GM19452 (cell line): ENCODE results near the gene CDK5.
"Not testable (repeated sequence)": the region's sequence is repeated elsewhere in the genome, so short reads cannot be mapped to it uniquely, and the experiment has no call there.

Source experiments
- ATAC-seq: cut with Tn5 transposase; IDR thresholded peaks from one replicate; pipeline ENCODE4 v1.9.1; 2021; ENCODE audit not compliant: unreplicated experiment

Gene CDK5

DNA sequence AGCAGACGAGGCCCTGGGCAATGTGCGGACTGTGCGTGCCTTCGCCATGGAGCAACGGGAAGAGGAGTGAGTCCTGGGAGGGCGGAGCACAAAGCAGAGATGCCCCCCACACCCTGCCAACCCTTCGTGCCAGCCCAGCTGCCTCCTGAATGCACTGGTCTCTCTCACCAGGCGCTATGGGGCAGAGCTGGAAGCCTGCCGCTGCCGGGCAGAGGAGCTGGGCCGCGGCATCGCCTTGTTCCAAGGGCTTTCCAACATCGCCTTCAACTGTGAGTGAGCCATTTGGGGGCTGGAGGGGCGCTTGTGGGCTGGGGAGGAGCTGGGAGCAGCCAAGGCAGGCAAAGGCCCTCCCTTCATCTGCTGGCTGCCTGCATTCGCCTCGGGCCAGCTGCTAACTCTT lies 21.8 kb downstream of the CDK5 start:
- ATAC-seq: no peak

DNA sequence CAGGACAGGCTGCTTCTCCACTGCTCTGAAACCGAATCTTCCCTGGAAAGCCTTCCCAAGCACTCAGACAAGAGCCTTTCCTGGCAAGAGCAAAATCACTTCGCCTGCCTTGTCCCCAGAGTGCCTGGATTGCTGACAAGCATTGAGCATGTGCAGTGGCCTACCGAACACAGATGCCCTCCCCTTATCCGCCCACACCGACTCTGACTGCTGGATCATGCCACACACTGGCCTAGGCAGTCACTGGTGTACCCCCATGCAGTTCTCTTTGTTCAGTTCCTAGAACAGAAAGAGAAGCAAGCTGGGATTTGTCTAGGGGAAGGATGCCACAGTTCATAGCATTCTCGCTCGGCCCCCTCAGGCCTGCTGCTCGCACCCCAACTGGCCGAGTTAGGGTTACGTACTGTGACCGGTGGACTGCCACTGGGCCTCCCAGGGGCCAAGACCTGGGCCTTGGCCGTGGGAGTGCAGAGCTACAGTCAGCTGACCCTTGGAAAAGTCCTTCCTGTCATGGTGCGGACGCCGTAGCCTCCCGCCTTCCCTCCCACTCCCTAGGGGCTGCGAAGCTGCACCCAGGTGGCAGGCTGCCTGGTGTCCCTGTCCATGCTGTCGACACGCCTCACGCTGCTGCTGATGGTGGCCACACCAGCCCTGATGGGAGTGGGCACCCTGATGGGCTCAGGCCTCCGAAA lies 22.5 kb downstream of the CDK5 start:
- no peak for ATAC-seq

DNA sequence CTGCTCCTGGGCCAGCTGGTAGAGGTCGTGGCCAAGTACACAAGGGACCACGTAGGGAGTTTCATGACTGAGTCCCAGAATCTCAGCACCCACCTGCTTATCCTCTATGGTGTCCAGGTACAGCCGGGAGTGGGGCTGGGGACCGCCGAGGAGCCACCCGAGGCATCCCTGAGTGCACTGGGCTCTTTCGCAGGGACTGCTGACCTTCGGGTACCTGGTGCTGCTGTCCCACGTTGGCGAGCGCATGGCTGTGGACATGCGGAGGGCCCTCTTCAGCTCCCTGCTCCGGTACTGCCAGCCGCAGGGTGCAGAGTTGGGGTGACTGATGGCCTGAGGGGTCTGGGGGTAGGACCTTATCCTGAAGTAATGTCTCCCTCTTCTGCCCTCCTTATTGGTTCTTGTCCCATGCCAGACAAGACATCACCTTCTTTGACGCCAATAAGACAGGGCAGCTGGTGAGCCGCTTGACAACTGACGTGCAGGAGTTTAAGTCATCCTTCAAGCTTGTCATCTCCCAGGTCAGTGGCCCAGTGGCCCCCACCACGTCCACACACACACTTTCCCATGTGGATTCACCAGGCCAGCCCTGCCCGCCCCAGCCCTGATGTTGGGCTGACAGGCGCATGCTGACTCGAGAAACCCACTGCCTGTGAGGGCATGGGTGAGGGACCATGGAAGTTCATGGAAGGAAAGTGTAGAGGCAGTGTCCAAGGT lies 23.2 kb downstream of the CDK5 start:
- ATAC-seq: no peak

DNA sequence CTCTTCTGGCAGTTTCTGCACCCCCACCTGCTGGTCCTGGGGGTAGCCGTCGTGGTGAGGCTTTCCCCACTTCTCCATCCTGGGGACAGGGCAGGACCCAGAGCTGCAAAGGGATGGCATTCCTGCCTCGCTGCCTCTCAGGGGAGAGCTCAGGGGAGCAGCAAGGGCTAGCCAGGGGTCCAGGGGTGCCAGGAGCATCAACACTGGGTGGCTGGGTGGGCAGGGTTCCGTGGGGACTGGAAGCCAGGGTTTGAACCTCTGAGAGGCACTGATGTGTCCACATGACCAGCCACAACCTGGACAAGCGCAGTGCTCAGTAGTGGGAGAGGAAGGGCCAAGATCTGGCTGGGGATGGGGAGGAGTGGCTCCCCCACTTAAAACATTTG lies 23.8 kb downstream of the CDK5 start:
- no peak for ATAC-seq

DNA sequence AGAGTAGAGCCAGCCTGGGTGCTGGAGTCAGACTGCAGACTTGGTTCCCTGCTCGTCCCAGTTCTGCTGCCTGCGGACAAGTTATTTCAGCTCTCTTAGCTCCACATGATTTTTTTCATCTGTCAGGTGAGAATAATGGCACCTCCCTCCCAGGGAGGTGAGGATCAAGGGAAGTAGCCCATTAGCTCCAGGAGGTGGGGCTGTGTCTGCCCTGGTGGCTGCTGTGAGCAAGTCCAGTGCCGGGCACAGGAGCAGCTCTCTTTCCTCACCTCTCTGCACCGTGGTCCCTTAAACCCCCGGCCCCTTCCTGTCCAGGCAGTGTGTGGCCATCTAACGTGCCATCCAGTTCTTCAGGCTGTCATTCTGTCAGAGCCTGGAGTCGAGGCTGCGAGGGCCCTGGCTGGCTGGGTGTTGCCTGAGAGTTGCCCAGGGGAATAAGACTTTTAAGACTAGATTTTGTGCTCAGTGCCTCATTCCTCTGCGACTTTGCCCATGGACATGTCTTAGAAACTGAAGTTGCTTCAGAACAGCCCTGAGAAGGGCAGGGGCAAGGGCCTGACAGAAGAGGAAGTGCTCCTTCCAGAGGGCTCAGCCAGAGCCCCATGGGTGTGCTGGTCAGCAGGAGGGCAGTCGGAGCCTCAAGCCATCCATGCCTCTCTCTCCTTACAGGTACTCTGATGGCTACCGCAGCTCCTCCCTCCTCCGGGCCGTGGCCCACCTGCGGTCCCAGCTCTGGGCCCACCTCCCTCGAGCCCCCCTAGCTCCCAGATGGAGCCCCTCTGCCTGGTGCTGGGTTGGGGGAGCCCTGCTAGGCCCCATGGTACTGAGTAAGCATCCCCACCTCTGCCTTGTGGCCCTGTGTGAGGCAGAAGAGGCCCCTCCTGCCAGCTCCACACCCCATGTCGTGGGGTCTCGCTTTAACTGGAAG lies 24.5 kb downstream of the CDK5 start:
- ATAC-seq: no peak

DNA sequence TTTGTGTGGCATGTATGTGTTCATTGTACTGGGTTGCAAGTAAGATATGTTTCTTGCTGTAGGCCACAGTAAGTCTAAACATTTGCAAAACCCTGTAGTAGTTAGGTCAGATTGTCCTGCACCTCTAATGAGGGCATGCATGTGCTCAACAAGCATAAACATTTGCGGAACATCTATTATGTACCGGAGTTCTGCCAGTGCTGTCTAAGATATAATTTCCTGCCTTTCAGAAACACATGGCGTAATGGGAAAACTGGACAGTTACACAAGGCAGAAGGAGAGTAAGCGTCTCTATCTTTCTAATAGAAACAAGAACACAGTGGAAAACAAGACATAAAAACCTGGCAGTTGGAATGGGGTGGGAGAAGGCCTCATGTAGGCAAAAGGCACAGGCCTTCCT lies 26.7 kb downstream of the CDK5 start:
- ATAC-seq: no peak

DNA sequence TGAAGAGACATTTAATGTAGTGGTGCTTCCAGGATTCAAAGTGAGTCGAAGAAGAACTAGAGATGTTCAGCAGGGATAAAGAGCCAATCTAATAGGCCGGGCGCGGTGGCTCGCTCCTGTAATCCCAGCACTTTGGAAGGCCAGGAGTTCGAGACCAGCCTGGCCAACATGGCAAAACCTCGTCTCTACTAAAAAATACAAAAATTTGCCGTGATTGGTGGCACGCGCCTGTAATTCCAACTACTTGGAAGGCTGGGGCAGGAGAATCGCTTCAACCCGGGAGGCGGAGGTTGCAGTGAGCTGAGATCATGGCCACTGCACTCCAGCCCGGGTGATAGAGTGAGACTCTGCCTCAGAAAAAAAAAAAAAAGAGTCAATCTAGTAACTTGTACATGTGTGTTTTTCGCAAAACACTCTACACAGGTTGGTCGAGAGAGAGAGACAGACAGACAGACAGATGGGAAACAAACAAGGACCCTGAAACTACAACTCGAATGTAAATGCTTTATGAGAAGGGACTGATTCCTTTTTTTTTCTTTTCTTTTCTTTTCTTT lies 28.7 kb downstream of the CDK5 start:
- ATAC-seq: no peak

DNA sequence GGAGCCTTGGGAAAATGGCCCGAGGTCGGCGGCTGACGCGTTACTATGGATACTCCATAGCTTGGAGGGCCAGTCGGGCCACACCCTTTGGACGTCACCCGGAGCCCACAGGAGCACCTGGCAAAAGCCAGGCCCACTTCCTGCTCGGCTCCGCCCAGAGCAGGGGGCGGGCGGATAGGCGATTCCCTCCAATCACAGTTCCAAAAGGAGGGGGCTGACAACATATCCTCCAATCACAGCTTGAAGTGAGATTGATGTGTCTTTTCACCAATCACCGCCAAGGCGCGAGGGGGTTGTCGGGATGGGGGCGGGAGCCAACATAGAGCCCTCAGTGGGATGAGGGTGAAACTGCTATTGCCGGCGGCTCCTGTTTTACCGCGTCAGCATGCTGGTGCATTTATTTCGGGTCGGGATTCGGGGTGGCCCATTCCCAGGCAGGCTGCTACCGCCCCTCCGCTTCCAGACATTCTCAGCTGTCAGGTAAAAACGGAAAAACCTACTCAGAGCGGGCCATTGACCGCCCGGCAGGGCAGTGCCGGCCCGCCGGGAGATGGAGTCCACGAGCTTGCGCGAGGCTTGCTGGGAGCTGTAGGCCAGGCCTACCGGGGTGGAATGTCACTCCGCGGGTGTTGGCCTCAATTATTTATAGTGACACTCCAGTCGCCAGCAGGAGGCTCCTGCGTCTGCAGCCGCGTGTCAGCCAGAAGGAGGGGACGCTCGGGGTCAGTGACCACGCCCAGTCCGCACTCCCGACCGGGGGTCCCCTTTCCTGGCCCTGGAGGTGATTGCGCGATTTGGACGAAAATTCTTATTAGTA lies 29.4 kb downstream of the CDK5 start, which contains the start of gene ABCB8:
ABCB8 (plus strand) TSS at position 320 of the 817 bp plus-strand sequence; CDS start at position 386, 66 bp downstream.
- peak; percentile 95 for ATAC-seq

DNA sequence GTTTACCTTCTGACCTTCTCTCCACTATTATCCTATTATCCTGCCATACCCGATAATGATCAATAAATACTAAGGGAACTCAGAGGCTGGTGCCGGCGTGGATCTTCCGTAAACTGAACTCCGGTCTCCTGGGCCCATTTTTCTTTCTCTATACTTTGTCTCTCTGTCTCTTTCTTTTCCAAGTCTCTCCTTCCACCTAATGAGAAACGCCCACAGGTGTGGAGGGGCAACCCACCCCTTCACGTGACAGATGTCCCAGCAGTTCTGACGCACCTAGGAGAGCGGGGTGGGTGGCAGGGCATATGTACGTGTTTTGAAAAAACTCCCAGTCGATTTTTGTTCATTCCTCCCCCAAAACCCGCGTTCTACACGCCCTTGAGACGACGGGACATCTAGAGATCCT lies 30.0 kb downstream of the CDK5 start:
- not testable (repeated sequence) for ATAC-seq

DNA sequence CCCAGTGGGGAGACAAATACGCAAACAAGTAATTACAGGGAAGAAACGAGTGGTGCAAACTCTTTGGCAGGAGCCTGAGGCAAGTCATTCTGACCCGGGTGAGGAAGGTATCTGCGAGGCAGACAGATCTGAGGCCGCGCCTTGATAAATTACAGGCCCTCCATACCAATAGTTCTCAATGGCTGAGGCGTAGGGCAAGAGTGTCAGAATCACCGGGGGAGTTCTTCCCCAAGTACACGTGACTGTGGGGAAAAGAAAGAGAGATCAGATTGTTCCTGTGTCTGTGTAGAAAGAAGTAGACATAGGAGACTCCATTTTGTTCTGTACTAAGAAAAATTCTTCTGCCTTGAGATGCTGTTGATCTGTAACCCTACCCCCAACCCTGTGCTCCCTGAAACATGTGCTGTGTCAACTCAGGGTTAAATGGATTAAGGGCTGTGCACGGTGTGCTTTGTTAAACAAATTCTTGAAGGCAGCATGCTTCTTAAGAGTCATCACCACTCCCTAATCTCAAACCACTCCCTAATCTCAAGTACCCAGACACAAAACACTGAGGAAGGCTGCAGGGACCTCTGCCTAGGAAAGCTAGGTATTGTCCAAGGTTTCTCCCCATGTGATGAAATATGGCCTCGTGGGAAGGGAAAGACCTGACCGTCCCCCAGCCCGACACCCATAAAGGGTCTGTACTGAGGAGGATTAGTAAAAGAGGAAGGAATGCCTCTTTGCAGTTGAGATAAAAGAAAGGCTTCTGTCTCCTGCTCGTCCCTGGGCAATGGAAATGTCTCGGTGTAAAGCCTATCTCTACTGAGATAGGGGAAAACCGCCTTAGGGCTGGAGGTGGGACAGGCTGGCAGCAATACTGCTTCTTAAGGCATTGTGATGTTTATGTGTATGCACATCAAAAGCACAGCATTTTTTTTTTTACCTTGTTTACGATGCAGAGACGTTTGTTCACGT lies 30.6 kb downstream of the CDK5 start:
- ATAC-seq: not testable (repeated sequence)

DNA sequence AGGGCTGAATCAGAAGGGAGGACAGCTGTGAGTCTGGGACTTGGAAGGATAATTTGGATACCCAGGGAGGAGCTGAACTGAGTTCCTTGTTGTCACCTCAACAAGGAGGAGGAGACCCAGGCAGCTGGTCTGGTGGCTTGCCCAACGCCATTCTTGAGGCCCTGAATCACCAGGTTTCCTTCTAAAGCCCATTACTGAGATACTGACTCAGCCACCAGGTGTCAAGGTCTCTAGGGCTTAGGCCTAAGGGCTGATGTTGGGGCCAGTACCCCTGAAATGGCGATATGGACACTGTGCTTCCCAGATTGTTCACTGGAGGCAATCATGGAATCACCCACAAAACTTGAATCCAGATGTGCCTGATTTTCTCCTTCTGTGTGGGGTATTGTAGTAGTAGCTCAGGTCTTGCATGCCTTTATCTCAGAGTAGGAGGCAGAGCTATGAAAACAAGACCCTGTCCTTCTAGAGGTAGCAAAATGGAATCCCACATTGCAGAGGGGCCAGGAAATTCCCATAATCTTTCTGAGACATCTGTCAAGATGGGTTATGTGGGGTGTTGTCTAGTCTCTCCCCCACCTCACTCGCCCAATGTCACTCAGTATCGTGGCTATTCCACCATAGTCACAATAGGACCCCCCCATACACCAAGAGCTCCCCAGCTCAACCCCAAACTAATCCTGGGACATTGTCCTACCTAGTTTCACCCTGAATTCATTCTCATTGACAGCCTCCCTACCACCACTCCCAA lies 31.6 kb downstream of the CDK5 start:
- ATAC-seq: no peak

DNA sequence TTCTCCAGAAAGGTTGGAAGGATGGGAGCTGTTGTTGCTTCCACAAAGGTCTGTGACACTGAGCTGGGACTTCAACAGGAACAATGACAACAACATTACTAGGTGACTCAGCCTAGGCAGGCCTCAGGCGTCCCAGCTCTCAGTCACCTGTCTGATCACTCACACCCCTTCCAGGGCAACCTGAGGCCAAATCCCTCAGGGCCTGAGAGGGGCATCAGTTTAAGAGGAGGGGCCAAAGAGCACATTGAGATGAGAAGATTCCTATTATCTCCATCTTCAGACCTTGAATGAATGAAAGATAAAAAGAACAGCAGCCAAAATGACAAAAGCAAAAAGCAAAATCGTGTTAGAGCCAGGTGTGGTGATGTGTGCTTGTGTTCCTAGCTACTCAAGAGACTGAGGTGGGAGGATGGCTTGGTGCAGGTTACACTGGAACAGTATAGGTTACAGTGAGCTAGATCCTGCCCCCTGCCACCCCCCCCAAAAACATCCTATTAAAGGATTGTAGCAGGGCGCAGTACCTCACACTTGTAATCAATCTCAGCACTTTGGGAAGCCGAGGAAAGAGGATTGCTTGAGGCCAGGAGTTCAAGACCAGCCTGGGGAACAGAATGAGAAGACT lies 33.2 kb downstream of the CDK5 start, which contains the start of gene ATG9B:
ATG9B (minus strand) TSS at position 60 of the 622 bp plus-strand sequence. CDS start 71 bp downstream, outside the sequence.
- no peak for ATAC-seq

DNA sequence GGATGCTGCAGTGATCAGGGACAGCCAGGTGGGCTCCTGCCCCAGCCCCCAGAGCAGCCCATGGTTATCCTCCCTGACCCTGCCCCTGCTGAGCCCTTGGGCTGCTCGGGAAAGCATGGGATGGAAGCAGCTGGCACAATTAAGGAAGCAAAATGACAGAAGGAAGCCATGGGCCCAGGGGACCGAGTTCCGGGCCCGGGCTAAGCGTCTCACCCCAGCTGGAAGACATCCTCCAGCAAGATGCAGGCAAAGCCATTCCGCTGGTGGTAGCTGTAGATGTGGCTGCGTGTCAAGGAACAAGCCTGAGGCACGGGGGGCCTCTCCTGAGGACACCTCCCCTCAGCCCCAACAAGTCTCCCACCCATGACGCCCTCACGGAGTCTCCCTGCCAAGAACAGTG lies 34.5 kb downstream of the CDK5 start:
- no peak for ATAC-seq

DNA sequence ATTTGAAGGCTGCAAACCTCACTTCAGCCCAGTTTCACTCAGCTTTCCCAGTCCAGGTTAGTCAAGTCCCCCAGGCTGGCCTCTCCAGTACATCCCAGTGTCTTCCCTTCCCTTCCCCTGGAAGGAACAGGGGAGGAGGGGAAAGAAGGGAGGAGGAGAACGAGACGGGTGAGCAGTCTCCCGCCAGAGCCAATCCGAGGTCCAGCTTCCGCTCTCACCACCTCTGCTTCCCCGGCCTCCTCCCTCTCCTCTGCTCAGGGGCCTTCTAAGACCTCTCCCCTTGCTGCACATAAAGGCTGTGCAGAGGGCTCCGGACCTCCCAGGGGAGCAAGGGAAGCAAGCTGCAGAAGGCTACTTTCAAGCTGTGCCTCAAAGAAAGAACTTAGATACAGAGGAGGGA lies 37.5 kb downstream of the CDK5 start:
- no peak for ATAC-seq

DNA sequence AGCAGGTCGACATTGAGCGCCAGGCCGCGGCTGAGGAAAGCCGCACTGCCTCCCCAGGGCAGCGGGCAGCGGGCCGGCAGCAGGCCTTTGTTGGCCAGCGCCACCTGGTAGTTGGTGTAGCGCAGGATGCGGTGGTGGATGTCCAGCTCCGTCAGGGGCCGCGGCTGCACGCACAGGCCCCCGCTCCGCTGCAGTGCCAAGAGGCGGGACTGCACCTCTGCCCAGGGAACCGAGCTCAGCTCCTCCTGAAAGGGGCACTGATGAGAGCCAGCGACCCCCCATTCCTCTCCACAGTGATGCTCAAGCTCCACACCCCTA lies 38.6 kb downstream of the CDK5 start:
- no peak for ATAC-seq

DNA sequence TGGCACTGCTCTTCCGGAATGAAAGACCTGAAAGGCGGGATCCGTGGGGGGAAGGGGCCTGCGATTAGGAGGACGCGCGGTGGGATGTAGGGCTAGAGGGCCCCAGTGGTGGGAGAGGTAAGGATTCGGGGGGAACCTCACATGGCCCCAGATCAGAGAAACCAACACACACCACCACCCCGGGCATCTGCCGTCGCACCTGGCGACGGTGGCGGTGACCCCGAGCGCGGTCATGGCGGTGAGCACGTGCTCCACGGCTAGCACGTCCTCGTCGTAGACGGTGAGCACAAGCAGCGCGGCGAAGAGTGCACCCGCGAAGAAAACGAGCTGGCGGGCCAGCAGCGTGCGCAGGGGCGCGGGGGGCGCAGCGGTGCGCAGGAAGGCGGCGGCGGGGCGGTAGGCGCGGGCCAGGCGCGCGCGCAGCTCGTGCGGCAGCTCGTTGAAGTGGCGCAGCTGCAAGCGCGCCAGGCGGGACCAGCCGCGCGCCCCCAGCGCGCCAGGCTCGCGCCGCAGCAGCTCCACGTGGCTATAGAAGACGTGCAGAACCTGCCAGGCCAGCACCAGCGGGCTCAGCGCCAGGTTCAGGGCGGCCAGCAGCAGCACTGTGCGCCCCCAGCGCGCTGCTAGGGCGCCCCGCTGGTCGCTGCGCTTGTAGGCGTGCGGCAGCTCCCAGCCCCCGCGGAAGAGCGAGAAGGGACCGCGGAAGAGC lies 39.1 kb downstream of the CDK5 start:
- no peak for ATAC-seq

DNA sequence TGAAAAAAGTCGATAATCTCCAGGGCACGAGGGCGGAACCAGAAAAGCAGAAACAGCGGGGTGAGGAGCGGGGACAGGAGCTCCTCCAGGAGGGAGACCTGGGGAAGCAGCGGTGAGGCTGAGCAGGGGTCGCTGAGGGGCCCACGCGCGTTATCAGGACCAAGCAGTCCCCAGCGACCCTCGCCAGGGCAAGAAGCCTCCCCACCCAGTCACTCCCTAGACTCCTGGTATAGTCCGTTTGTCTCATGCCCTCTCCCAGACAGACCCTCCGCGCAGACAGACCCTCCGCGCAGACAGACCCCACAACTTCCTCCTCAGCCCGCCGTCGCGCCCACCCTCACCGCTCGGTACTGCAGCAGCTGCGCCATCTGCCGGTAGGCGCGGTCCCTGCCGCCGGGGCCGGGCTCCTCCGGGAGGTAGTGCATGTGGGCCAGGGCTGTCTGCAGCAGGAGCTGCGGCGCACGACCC lies 39.7 kb downstream of the CDK5 start:
- no peak for ATAC-seq
